Natural killer cell (primary cell): ENCODE results near the gene DAPK1. TPM values are rescaled to one million over a fixed set of nuclear protein-coding genes. Genes with fewer than 3 reads are reported as not detected.

Source experiments
- ATAC-seq, 3 donors: fragments of 150-1000 bp in 2 of 3; fragments of 200-7000 bp in 1 of 3; cut with Tn5 transposase; 1 replicate in 1 of 3; 2 replicates in 2 of 3; pipeline ENCODE4 v1.10.0; 2021; ENCODE audit warnings: mild to moderate bottlenecking in 2 of 3, moderate library complexity in 2 of 3
- DNase-seq, 2 donors: peaks; one replicate each; pipeline versions ENCODE4 v3.0.0 to v3.0.0-alpha.2; 2013 to 2021; ENCODE audit warnings: mixed read lengths in 1 of 2
- H3K27ac ChIP-seq: one replicate; pipeline ENCODE4 v1.5.1; 2013; ENCODE audit warnings: mild to moderate bottlenecking, low read length
- H3K27me3 ChIP-seq: one replicate; pipeline ENCODE4 v1.6.1; 2013; ENCODE audit warnings: low read length; ENCODE audit not compliant: control insufficient read depth, insufficient read depth
- H3K36me3 ChIP-seq: one replicate; pipeline ENCODE4 v1.6.1; 2013; ENCODE audit warnings: low read length; ENCODE audit not compliant: control insufficient read depth, insufficient read depth
- H3K4me1 ChIP-seq: one replicate; pipeline ENCODE4 v1.6.1; 2013; ENCODE audit warnings: low read length; ENCODE audit not compliant: control insufficient read depth, insufficient read depth
- H3K4me3 ChIP-seq: one replicate; pipeline ENCODE4 v1.5.1; 2013; ENCODE audit warnings: low read length
- H3K9me3 ChIP-seq: one replicate; pipeline ENCODE4 v1.6.1; 2013; ENCODE audit warnings: low read length; ENCODE audit not compliant: control insufficient read depth, insufficient read depth
- H3K27ac Mint-ChIP-seq, 2 donors: one replicate each; pipeline ENCODE4 v1.8.0; 2022; ENCODE audit warnings: mild to moderate bottlenecking in 2 of 2, mixed read lengths in 2 of 2, moderate library complexity in 1 of 2
- H3K27me3 Mint-ChIP-seq, 2 donors: one replicate each; pipeline ENCODE4 v1.8.0; 2022; ENCODE audit warnings: low read depth in 2 of 2, mixed read lengths in 2 of 2
- H3K36me3 Mint-ChIP-seq: one replicate; pipeline ENCODE4 v1.8.0; 2022; ENCODE audit warnings: mixed read lengths
- H3K4me1 Mint-ChIP-seq, 2 donors: one replicate each; pipeline ENCODE4 v1.8.0; 2022; ENCODE audit warnings: mixed read lengths in 2 of 2
- H3K4me3 Mint-ChIP-seq: one replicate; pipeline ENCODE4 v1.8.0; 2022; ENCODE audit warnings: mild to moderate bottlenecking, moderate library complexity, mixed read lengths
- H3K9me3 Mint-ChIP-seq, 2 donors: one replicate each; pipeline ENCODE4 v1.8.0; 2022; ENCODE audit warnings: mixed read lengths in 2 of 2
- CTCF ChIP-seq: fragments of 200-600 bp; IDR thresholded peaks from one replicate; pipeline ENCODE4 v1.8.0; 2022; ENCODE audit warnings: antibody characterized with exemption
- WGBS: methylation state at CpG from one replicate; pipeline ENCODE4 v1.1.7; 2013; ENCODE audit warnings: missing lambda C conversion rate; ENCODE audit not compliant: insufficient coverage; 5-methylcytosine and 5-hydroxymethylcytosine counted together
- intact Hi-C: fragments of 100-400 bp; cut with micrococcal nuclease; formaldehyde crosslinking; loops from one replicate; pipeline ENCODE4 v1.14.2; 2022
- total RNA-seq, 4 donors: library from RNA; stranded (reverse); fragments of 120-200 nt in 1 of 4; gene quantifications; one replicate each; pipeline versions ENCODE4 v1.2.3 to v1.2.4, GENCODE V29; 2013 to 2022

Gene DAPK1
- total RNA-seq, 3 donors from 2014 or later (not counting 1 experiment from before 2014, with no cell fraction given) = 12.2 to 26.5 (median 22.7) TPM

GRCh38 chr9:87603854-87604490 lies 106.3 kb downstream of the DAPK1 start:
- Mint-ChIP-seq H3K4me1 (peaks cover 7 to 10% of the 10 kb centered on the region in 2 donors), H3K4me3 (no peak overlapping the region), H3K27ac (no peak overlapping the region), H3K27me3 (peaks cover 0 to 13% of the 10 kb centered on the region in 2 donors), H3K36me3 (no peaks in the 10 kb centered on the region), H3K9me3 (no peaks in the 10 kb centered on the region)
- peaks cover 12% of the 10 kb centered on the region for H3K4me1 ChIP-seq
- no peak overlapping the region for H3K4me3 ChIP-seq
- 51% methylated on average over 6 of the region's 7 CpGs for WGBS
- H3K27me3 ChIP-seq = no peaks in the 10 kb centered on the region
- intact Hi-C loops = no loop called here
- H3K36me3 ChIP-seq = no peaks in the 10 kb centered on the region
- ATAC-seq (no peak), DNase-seq (no peak)
- no peak overlapping the region for H3K27ac ChIP-seq
- no peak for TF ChIP-seq CTCF
- H3K9me3 ChIP-seq = no peaks in the 10 kb centered on the region

GRCh38 chr9:87604886-87605588 lies 107.4 kb downstream of the DAPK1 start:
- H3K9me3 ChIP-seq = no peaks in the 10 kb centered on the region
- 68% methylated on average over 23 of the region's 23 CpGs for WGBS
- H3K27ac Mint-ChIP-seq = no peak overlapping the region
- no peak for TF ChIP-seq CTCF
- H3K4me3 Mint-ChIP-seq = no peak overlapping the region
- H3K4me1 Mint-ChIP-seq = peaks cover 7 to 10% of the 10 kb centered on the region in 2 donors
- peaks cover 0 to 13% of the 10 kb centered on the region in 2 donors for H3K27me3 Mint-ChIP-seq
- H3K9me3 Mint-ChIP-seq = no peaks in the 10 kb centered on the region
- H3K36me3 ChIP-seq = no peaks in the 10 kb centered on the region
- H3K4me1 ChIP-seq = peaks cover 12% of the 10 kb centered on the region
- no peaks in the 10 kb centered on the region for H3K36me3 Mint-ChIP-seq
- no peak overlapping the region for H3K27ac ChIP-seq
- no peak overlapping the region for H3K4me3 ChIP-seq
- ATAC-seq (no peak), DNase-seq (no peak)
- intact Hi-C loops = no loop called here
- H3K27me3 ChIP-seq = no peaks in the 10 kb centered on the region

GRCh38 chr9:87605676-87606075 lies 108.0 kb downstream of the DAPK1 start:
- Histone ChIP-seq H3K4me1 (peaks cover 10% of the 10 kb centered on the region), H3K36me3 (no peaks in the 10 kb centered on the region), H3K4me3 (no peak overlapping the region), H3K9me3 (no peaks in the 10 kb centered on the region), H3K27me3 (no peaks in the 10 kb centered on the region), H3K27ac (no peak overlapping the region)
- Mint-ChIP-seq H3K4me3 (no peak overlapping the region), H3K36me3 (no peaks in the 10 kb centered on the region), H3K27ac (no peak overlapping the region), H3K9me3 (no peaks in the 10 kb centered on the region), H3K4me1 (peaks cover 7 to 10% of the 10 kb centered on the region in 2 donors), H3K27me3 (peaks cover 0 to 13% of the 10 kb centered on the region in 2 donors)
- DNase-seq = no peak
- no peak for ATAC-seq
- TF ChIP-seq CTCF = no peak
- intact Hi-C loops = no loop called here
- WGBS = 22% methylated on average over 10 of the region's 10 CpGs
